Right lobe of liver (tissue), 4 donors: ENCODE data around the gene MAML2.

Experiments used
- POLR2A ChIP-seq: fragments of 450-650 bp; IDR thresholded peaks from one replicate; pipeline ENCODE4 v1.6.1; 2017; ENCODE audit warnings: antibody characterized with exemption, mild to moderate bottlenecking
- TF ChIP-seq, protein P1 (sequence below), 4 donors: fragments of 200-600 bp in 3 of 4; fragments of 450-650 bp in 1 of 4; IDR thresholded peaks; one replicate each; pipeline versions ENCODE4 v1.5.1 to v1.8.0; 2016 to 2022; ENCODE audit warnings: antibody characterized with exemption in 4 of 4, mild to moderate bottlenecking in 2 of 4
- donor health status: DM: no; HTN: no; CAD: no.
- donor health status: DM: no; HTN: no; CAD: no.
- donor health status: DM: no; HTN: yes; CAD: no.

DNA sequence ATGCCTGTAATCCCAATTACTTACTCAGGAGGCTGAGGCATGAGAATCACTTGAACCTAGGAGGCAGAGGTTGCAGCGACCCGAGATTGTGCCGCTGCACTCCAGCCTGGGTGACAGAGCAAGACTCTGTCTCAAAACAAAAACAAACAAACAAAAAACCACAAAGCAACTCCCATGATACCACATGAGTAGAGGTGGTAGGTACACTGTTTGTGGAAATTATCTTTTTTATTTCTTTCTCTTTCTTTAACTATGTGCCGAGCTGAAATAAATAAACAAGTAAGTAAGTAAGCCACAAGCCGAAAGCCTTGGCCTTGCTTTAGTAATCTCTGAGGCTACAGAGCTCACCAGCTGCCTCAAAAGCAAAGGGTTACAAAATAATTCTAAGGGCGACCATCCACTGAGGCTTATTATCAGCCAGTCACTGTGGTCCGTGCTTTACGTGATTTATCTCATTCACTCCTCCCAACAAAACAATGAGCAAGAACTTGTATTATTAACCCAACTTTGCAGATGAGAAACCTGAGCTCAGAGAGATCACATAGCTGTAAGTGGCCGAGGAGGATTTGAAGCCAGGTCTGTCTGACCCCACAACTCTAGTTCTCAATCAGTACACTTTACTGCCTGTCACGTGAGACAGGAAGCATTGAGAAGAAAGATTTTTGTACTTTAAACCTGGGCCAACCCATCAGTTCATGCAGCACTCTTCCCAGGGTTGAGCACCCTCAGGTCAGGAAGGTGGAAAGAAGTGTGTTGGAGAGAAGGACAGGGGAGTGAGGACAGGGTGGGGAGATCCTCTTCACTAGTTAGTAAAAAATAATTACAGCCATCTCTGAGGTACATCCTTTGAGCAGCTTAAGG, 349.3 kb downstream of the MAML2 start:
- TF ChIP-seq, protein P1, sequence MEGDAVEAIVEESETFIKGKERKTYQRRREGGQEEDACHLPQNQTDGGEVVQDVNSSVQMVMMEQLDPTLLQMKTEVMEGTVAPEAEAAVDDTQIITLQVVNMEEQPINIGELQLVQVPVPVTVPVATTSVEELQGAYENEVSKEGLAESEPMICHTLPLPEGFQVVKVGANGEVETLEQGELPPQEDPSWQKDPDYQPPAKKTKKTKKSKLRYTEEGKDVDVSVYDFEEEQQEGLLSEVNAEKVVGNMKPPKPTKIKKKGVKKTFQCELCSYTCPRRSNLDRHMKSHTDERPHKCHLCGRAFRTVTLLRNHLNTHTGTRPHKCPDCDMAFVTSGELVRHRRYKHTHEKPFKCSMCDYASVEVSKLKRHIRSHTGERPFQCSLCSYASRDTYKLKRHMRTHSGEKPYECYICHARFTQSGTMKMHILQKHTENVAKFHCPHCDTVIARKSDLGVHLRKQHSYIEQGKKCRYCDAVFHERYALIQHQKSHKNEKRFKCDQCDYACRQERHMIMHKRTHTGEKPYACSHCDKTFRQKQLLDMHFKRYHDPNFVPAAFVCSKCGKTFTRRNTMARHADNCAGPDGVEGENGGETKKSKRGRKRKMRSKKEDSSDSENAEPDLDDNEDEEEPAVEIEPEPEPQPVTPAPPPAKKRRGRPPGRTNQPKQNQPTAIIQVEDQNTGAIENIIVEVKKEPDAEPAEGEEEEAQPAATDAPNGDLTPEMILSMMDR (IDR thresholded peaks at IDR 0.05) = no peak
- TF ChIP-seq POLR2A = no peak
